Activated CD8-positive, alpha-beta memory T cell treated with anti-CD3 and anti-CD28 coated beads, Interleukin-2, amount 50 U/mL, for 24 hours (primary cell): Measurements from ENCODE around the gene CCDC83.
"Not testable (repeated sequence)": the region's sequence is repeated elsewhere in the genome, so short reads cannot be mapped to it uniquely, and the experiment has no call there.

ENCODE experiments used
- DNase-seq: peaks from one replicate; pipeline ENCODE4 v3.0.0-alpha.2; 2020; ENCODE audit errors: extremely low read depth

CCDC83 gene

GRCh38 chr11:85835729-85836128 is 19.5 kb upstream of the CCDC83 start:
- no peak for DNase-seq

DNA sequence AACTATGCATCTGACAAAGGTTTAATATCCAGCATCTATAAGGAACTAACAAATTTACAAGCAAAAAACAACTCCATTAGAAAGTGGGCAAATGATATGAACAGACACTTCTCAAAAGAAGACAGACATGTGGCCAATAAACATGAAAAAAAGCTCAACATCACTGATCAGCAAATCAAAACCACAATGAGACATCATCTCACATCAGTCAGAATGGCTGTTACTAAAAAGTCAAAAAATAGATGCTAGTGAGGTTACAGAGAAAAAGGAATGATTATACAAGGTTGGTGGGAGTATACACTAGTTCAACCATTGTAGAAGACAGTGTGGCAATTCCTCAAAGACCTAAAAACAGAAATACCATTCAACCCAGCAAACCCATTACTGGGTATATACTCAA is 14.3 kb upstream of the CCDC83 start:
- DNase-seq = not testable (repeated sequence)

- DNase-seq = no peak
Observed at GRCh38 chr11:85843929-85844328, 11.3 kb upstream of the CCDC83 start.

- no peak for DNase-seq
Observed at GRCh38 chr11:85844439-85845123, 10.6 kb upstream of the CCDC83 start.

DNA sequence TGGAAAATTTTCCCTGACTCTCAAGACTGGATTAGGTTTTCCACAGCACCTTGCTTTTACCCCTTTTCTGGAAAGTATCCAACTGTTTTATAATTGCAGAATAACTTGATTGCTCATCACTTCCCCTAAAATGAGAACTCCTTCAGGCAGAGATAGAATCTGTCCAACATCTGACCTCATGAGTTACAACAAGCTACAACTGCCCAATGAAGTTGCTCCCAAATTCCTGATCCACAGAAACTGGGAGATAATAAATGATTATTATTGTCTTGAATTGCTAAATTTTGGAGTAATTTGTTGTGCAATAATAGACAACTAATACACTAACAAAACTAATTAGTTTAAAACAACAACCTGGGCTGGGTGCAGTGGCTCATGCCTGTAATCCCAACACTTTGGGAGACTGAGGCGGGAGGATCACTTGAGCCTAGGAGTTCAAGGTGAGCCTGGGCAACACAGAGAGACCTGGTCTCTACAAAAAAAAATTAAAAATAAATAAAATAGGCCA is 10.0 kb upstream of the CCDC83 start:
- no peak for DNase-seq

GRCh38 chr11:85847436-85847835 is 7.7 kb upstream of the CCDC83 start:
- DNase-seq = no peak

GRCh38 chr11:85848006-85848405 is 7.2 kb upstream of the CCDC83 start:
- DNase-seq = no peak

- no peak for DNase-seq
Observed at GRCh38 chr11:85848556-85848955, 6.6 kb upstream of the CCDC83 start.

GRCh38 chr11:85852754-85853153 is 2.4 kb upstream of the CCDC83 start:
- DNase-seq = not testable (repeated sequence)

DNA sequence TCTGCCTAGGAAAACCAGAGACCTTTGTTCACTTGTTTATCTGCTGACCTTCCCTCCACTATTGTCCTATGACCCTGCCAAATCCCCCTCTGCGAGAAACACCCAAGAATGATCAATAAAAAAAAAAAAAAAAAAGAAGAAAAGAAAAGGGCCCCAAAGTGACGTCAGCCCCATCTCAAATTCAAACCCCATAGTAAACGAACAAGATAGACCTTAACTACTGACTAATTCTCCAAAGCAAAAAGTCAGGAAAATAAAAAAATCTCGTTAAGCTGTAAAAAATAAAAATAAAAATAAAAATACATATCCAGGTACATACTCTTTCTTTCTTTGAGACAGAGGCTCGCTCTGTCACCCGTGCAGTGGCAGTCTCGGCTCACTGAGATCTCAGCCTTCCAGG is 1.6 kb upstream of the CCDC83 start:
- not testable (repeated sequence) for DNase-seq

DNA sequence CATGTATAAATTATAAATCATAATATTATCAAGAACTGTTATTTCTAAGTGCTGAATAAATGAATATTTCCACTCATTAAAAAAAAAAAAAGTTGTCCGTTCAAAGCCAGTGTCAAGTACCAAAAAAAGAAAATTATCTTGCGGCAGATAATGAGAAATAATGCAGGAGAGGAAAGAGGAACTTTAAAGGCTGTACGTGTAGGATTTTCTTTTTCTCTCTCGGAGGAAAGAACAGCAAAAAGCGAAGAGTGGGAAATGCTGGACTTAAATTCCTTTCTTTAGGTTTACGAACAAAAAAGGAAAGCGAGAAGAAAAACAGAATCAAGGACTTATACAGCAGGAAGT is 999 bp upstream of the CCDC83 start:
- DNase-seq = no peak

DNA sequence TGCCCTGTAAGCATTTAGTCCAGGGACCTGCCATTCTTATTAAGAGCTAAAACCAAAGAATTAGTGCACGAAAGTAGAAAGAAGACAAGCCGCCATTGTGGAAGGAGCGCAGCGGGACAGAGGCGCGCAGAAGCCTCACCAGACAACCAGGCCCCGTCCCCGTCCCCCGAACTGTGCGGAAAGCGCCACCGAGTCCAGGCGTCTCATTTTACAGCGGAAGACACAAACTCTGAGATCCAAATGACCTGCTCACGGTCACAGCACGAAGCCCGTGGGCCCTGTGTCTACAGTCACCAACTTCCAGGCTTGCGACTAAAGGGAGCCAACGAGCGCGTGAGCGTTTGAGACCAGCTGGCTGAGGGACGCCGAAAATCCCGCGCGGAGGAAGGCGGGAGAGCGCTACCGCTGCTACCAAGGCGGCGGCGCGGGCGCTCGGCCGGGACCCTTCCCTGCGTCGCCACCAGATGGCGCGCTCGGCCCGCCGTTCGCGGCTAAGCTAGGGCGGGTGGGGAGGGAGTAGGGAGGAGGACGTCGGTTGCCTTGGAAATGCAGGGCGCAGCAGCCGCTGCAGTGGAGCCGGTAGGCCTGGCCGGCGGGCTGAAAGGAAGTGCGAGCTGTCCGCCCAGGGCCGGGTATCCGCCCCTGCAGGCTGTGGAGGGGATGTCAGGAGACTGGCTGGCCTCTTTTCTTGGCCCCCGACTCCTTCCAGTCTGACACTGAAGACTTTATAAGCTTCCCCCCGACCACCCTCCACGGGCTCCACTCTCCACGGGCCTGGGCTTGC is 434 bp upstream of the CCDC83 start:
- DNase-seq = peak; percentile 65

GRCh38 chr11:85857098-85857497 is 1.9 kb downstream of the CCDC83 start:
- DNase-seq = no peak

DNA sequence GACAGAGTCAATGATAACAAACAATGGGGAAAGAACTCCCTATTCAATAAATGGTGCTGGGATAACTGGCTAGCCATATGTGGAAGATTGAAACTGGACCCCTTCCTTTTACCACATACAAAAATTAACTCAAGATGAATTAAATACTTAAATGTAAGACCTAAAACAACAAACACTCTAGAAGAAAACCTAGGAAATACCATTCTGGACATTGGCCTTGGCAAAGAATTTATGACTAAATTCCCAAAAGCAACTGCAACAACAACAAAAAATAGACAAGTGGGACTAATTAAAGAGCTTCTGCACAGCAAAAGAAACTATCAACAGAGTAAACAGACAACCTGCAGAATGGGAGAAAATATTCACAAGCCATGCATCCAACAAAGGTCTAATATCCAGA is 4.4 kb downstream of the CCDC83 start:
- DNase-seq = not testable (repeated sequence)

DNA sequence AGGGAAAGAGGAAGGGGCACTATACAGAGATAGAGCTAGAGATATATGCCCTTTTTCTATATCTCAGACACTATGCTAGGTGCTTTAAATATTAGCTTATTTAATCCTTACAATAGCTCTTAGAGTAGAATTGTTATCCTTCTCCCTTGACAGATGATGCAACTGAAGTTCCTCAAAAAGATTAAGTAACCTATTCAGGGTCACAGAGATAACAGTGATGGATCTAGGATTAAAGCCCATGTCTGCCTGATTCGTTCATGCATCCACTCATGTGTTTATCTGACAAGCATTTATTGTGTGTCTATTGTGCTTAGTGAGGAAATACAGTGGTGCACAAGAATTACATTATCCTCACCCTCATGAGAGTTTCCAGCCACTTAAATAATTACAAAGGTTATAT is 8.7 kb downstream of the CCDC83 start:
- no peak for DNase-seq

DNA sequence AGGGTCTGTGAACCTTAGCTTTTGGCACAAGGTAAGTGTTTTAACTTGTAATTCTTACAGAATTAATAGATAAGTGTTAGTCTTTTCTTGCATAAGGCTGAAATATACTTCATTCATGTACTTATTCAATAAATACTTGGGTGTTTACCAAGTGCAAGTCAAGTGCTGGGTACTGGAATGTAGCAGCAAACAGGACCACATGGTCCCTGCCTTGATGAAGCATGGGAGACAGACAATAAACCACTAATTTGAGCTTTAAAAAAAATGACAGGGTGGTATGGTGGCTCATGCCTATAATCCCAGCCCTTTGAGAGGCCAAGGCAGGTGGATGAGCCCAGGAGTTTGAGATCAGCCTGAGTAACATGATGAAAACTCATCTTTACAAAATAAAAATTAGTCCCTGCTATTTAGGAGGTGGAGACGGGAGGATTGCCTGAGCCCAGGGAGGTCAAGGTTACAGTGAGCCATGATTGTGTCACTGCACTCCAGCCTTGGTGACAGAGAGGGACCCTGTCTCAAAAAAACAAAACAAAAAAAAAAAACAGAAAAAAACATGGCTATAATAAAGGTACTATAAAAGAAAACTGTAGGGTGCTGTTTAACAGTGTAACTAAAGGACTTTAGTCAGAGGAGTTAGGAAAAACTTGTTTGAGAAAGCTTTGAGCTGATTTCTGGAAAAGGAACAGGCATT is 11.1 kb downstream of the CCDC83 start:
- no peak for DNase-seq

DNA sequence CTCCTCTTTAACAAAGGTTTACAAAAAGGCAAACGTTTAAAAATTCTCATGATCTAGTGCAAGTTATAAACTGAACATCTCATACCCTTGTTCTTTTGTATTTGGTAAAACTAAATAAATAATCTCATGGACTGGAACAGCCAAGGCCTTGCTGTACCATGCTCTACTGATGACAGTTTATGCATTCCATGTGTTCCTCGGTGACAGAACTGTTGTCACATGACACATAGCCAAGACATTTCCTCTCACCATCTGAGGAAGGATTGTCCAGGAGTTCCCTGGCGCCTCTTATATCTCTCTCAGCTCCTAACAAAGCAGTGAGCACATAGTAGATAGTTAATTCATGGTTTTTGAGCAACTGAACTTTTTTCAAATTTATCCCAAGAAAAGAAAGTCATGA is 12.6 kb downstream of the CCDC83 start:
- no peak for DNase-seq

GRCh38 chr11:85869781-85870180 is 14.6 kb downstream of the CCDC83 start:
- DNase-seq = no peak

DNA sequence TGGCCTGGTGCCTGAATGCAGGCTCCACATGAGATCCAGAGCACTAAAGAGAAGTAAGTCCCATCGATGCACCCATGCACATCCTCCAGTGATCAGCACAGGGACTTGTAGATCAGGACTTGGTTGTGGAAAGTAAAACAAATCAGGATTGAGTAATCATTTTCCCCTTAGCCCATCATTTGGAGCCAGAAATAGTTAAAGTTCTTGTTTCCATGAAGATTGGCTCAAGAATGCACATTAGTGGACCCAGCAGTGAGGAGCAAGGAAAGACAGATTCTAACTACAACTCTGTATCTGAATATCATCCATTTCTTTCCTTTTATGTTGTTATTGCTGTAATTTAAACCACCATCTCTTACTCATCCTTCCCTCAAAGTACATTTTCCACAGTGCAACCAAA is 19.1 kb downstream of the CCDC83 start:
- no peak for DNase-seq

- DNase-seq = no peak
Observed at GRCh38 chr11:85875505-85875904, 20.3 kb downstream of the CCDC83 start.

DNA sequence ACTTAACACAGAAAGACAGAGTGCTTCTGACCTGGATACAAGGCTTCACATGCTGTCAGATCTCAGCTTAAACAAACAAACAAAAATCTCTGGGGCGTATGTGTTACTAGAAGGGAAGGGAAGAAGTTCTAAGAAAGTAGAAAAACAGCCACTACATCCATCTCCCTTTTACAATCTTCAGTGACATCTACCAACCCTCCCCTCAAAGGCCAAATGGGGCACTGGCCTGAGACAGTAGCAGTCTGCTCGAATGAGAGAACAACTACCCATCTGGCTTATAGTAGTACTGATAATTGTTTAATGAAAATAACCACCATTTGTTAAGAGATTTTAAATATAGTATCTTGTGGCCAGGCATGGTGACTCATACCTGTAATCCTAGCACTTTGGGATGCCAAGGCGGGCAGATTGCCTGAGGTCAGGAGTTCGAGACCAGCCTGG is 29.4 kb downstream of the CCDC83 start:
- no peak for DNase-seq
